CD4-positive, alpha-beta T cell treated with Interleukin-1 beta for 1 hour (primary cell): Measurements from ENCODE around the gene GATAD1.

ENCODE experiments used
- DNase-seq, 2 donors: peaks; one replicate each; pipeline ENCODE4 v3.0.0-alpha.2; 2020 to 2022

The GATAD1 gene

DNA sequence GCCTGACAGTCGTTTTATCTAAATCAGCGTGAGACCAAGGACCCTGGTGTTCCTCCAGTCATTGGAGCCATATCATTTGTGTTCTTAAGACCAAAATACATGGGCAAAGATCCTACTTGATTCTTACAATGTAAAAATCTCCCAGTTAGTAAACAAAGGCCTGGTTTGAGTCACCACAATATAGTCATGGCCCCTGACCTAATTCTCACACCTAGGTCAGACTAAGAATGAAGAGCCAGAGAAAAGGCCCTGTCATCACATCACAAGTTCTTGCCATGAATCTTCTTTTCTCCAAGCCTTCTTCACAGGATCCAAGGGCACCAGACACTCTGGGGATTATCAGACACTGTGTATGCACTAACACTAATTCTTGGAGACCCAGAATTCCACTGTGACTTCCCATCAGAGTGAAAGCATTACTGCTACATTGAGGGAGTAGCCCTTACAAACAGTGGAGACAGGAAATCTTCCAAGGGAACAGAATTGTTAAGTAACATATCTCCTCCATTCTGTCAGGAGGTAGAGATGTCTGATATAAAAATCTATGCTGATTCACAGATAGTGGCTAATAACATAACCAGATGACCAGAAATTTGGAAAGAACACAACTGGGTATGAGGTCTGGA lies 38.1 kb downstream of the GATAD1 start:
- no peak for DNase-seq

- DNase-seq = no peak
These were observed 38.7 kb downstream of the GATAD1 start for GRCh38 chr7:92485974-92486373.

- no peak for DNase-seq
These were observed 40.5 kb downstream of the GATAD1 start for GRCh38 chr7:92487804-92488203.

DNA sequence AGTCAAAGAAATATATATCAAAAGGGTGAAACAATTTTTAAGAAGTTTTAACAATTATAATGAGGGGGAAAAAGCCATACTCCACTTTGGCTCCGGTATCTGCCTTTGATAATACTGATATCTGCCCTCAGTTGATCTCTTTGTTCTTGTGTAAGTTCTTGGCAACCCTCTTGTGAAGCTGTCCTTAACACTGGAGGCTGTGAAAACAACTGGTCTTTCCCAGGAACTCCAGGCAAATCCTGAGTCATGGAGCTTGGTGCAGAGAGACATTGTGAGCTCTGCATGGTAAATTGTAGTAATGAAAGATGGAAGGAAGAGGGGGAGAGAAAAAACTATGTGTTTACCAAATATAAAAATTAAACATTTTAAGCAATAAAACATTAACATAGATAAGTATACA lies 42.4 kb downstream of the GATAD1 start:
- no peak for DNase-seq

GRCh38 chr7:92496876-92497275 lies 49.6 kb downstream of the GATAD1 start:
- no peak for DNase-seq

DNA sequence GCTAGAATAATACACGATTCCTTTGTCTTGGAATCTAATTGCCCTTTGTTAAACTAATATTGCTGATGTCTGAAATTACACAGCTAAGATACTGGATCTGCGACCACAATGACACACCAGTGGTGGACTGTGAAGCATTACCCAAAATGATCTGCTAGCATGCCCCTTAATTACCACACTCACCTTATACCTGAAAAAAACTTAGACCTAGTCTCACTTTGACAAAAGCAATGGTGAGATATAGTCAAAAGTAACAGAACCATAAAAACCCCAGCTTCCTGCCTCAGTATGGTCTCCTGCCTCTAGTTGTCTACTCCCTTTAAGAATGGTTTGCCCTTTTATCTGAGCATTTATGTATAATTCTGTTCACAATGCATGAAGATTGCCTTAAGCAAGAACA lies 51.3 kb downstream of the GATAD1 start:
- DNase-seq = no peak

- no peak for DNase-seq
These were observed 56.5 kb downstream of the GATAD1 start for GRCh38 chr7:92503767-92504166.

DNA sequence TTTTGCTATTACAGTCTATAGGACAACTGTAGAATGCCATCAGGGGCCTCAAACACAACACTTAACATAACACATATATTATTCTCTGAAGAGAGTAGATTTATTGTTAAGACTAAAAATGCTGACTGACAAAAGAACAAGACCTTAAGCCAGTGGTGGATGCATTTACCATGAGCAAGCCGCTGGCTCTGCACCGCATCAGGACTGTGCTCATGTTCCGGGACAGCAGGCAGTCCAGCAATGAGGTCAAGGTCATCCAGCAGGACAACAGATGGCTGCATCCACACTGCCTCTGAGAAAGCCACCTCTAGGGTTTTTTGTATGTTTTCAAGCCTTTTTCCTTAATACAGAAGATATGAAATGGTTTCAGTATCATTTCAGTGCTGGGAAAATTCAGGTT lies 57.3 kb downstream of the GATAD1 start:
- DNase-seq = no peak

- no peak for DNase-seq
These were observed 59.1 kb downstream of the GATAD1 start for GRCh38 chr7:92506363-92506762.

- no peak for DNase-seq
These were observed 61.7 kb downstream of the GATAD1 start for GRCh38 chr7:92508946-92509345.
